HepG2 (cell line): ENCODE measurements around the gene NDUFB10. TPM values are rescaled to one million over a fixed set of nuclear protein-coding genes. Genes with fewer than 3 reads are reported as not detected.

Experiments used
- ARID4A ChIP-seq: sonication (generic); formaldehyde crosslinking; IDR thresholded peaks from 2 replicates; pipeline ENCODE4 v1.5.0; 2020; ENCODE audit warnings: mild to moderate bottlenecking, missing genetic modification reagents, borderline replicate concordance
- GABPB1 ChIP-seq: IDR thresholded peaks from 2 replicates; pipeline ENCODE4 v1.6.1; 2016; ENCODE audit warnings: mild to moderate bottlenecking, missing genetic modification reagents, moderate library complexity, missing compliant biosample characterization
- HOXA5 ChIP-seq: sonication (generic); formaldehyde crosslinking; IDR thresholded peaks from 2 replicates; pipeline ENCODE4 v1.4.0; 2020; ENCODE audit warnings: missing genetic modification reagents
- HOXA9 ChIP-seq: sonication (generic); formaldehyde crosslinking; IDR thresholded peaks from 2 replicates; pipeline ENCODE4 v1.8.1; 2022; ENCODE audit warnings: missing genetic modification reagents, mild to moderate bottlenecking, moderate library complexity, borderline replicate concordance
- KLF15 ChIP-seq: sonication (generic); formaldehyde crosslinking; IDR thresholded peaks from 2 replicates; pipeline ENCODE4 v1.8.1; 2023; ENCODE audit warnings: borderline replicate concordance, mild to moderate bottlenecking, inconsistent platforms, missing genetic modification reagents, mixed read lengths
- MBNL3 ChIP-seq: fragments of 250-450 bp; sonication (Bioruptor Pico); conservative IDR thresholded peaks from 2 replicates; pipeline ENCODE4 v1.8.0; 2022; ENCODE audit warnings: mild to moderate bottlenecking, inconsistent platforms
- PAXIP1 ChIP-seq: sonication (generic); formaldehyde crosslinking; conservative IDR thresholded peaks from 2 replicates; pipeline ENCODE4 v1.4.0; 2020; ENCODE audit warnings: mild to moderate bottlenecking, missing genetic modification reagents, moderate library complexity
- PBX2 ChIP-seq: IDR thresholded peaks from 2 replicates; pipeline ENCODE4 v1.6.1; 2016; ENCODE audit warnings: control low read depth
- PRDM4 ChIP-seq: sonication (generic); formaldehyde crosslinking; IDR thresholded peaks from 2 replicates; pipeline ENCODE4 v1.9.0; 2021; ENCODE audit warnings: missing genetic modification reagents, borderline replicate concordance
- RFX1 ChIP-seq: fragments of 450-650 bp; IDR thresholded peaks from 2 replicates; pipeline ENCODE4 v1.6.1; 2017
- SP5 ChIP-seq: IDR thresholded peaks from 2 replicates; pipeline ENCODE4 v1.6.1; 2016; ENCODE audit warnings: low read depth, borderline replicate concordance
- STAT5B ChIP-seq: sonication (generic); formaldehyde crosslinking; IDR thresholded peaks from 2 replicates; pipeline ENCODE4 v1.4.0; 2020; ENCODE audit warnings: missing genetic modification reagents
- ZNF33B ChIP-seq: sonication (generic); formaldehyde crosslinking; IDR thresholded peaks from 2 replicates; pipeline ENCODE4 v1.5.1; 2020; ENCODE audit warnings: mild to moderate bottlenecking, missing genetic modification reagents
- ZNF362 ChIP-seq: sonication (generic); formaldehyde crosslinking; IDR thresholded peaks from 2 replicates; pipeline ENCODE4 v1.4.0; 2020; ENCODE audit warnings: missing genetic modification reagents, mild to moderate bottlenecking, borderline replicate concordance
- ZNF737 ChIP-seq: sonication (generic); formaldehyde crosslinking; IDR thresholded peaks from 2 replicates; pipeline ENCODE4 v1.5.0; 2020; ENCODE audit warnings: missing genetic modification reagents, mild to moderate bottlenecking, borderline replicate concordance
- ZNF75D ChIP-seq: sonication (generic); formaldehyde crosslinking; IDR thresholded peaks from 2 replicates; pipeline ENCODE4 v1.8.1; 2023; ENCODE audit warnings: missing genetic modification reagents, mild to moderate bottlenecking, borderline replicate concordance
- polyA plus RNA-seq, 8 experiments: library from polyadenylated mRNA; depleted of rRNA in 3 of 8; stranded (reverse) in 7 of 8; unstranded in 1 of 8; fragments of >200 nt; fragmentation: Illumina TruSeq in 4 of 8; extraction: Trizol in 4 of 8; gene quantifications; 2 replicates each; pipeline versions ENCODE4 v1.2.1 to v1.2.3, GENCODE V29; 2011 to 2016; ENCODE audit warnings: low read depth in 4 of 8, missing spikeins in 1 of 8, mixed read lengths in 1 of 8; ENCODE audit not compliant: insufficient read depth in 1 of 8
- total RNA-seq, 5 experiments: library from RNA; depleted of rRNA; stranded (reverse); fragments of >200 nt; fragmentation: Illumina TruSeq; extraction: Trizol; gene quantifications; 2 replicates each; pipeline ENCODE4 v1.2.3, GENCODE V29; 2016; ENCODE audit warnings: low read depth in 1 of 5

Gene NDUFB10
- total and polyA plus RNA-seq, 2 of the 13 experiments (the other 11 are each of a cell fraction or from before 2014, with no cell fraction given): 68.6 to 157 TPM

- TF ChIP-seq ARID4A (CRISPR knock-in tag) (peak; percentile 91), ZNF362 (CRISPR knock-in tag) (no peak), RFX1 (no peak), HOXA5 (no peak; the same call in 1 of the 2 replicates), MBNL3 (CRISPR knock-in tag) (no peak), KLF15 (no peak), STAT5B (CRISPR knock-in tag) (no peak), ZNF737 (CRISPR knock-in tag) (no peak), PRDM4 (CRISPR knock-in tag) (no peak), SP5 (CRISPR knock-in tag) (peak; percentile 34; the same call in 1 of the 2 replicates), PBX2 (CRISPR knock-in tag) (no peak), HOXA9 (CRISPR knock-in tag) (peak; percentile 35; the same call in 1 of the 2 replicates), GABPB1 (CRISPR knock-in tag) (peak; percentile 95), ZNF75D (no peak), PAXIP1 (CRISPR knock-in tag) (peak; percentile 13; the same call in 1 of the 2 replicates), ZNF33B (CRISPR knock-in tag) (no peak)
Measured at GRCh38 chr16:2009791-2010510, 50.6 kb downstream of the NDUFB10 start, which contains the start of gene ZNF598 (continued).
